Endothelial cell of umbilical vein (primary cell): Measurements from ENCODE around the gene MED4. TPM values are rescaled to one million over a fixed set of nuclear protein-coding genes. Genes with fewer than 3 reads are reported as not detected.

Experiments
- BruUV-seq: library from RNA; stranded (reverse); fragments of 400-500 nt; replicated peaks from 2 replicates; lab custom pipeline; 2021; lab: Mats Ljungman, UMichigan
- CTCF ChIA-PET: fragments of 300-600, 350-600 bp; sonication (Branson Sonifier 250); formaldehyde crosslinking; loops from one replicate; lab custom pipeline; 2021; ENCODE audit warnings: antibody characterized with exemption, inconsistent platforms; lab: Charles Lee
- POLR2A ChIA-PET: fragments of 300-600, 350-600 bp; sonication (Branson Sonifier 250); formaldehyde crosslinking; loops from one replicate; lab custom pipeline; 2021; ENCODE audit warnings: antibody characterized with exemption, inconsistent platforms; lab: Charles Lee
- DNase-seq: peaks from one replicate; pipeline ENCODE4 v3.0.0-alpha.2; 2011; ENCODE audit warnings: low read depth, low spot score
- FAIRE-seq: peaks from 2 replicates; lab custom pipeline; 2011; peaks lifted over from hg19 to GRCh38; lab: Jason Lieb, UNC
- H2AFZ ChIP-seq: 2 replicates; pipeline ENCODE4 v1.6.0; 2012; ENCODE audit warnings: low read depth, low read length, control low read depth, inconsistent platforms
- H3K27ac ChIP-seq: 2 replicates; pipeline ENCODE4 v1.5.1; 2011; ENCODE audit warnings: low read depth, mild to moderate bottlenecking, control low read depth, low read length, moderate library complexity; ENCODE audit not compliant: insufficient read depth
- H3K27me3 ChIP-seq, 2 experiments: 2 replicates each; pipeline versions ENCODE4 v1.6.0 to v1.6.1; 2011; ENCODE audit warnings: low read length in 2 of 2, mixed read lengths in 1 of 2; ENCODE audit not compliant: control insufficient read depth in 2 of 2, insufficient read depth in 2 of 2
- H3K36me3 ChIP-seq, 2 experiments: 2 replicates in 1 of 2; 3 replicates in 1 of 2; pipeline ENCODE4 v1.5.1; 2011; ENCODE audit warnings: low read length in 2 of 2, mild to moderate bottlenecking in 1 of 2, moderate library complexity in 1 of 2; ENCODE audit not compliant: control insufficient read depth in 2 of 2, insufficient read depth in 2 of 2; ENCODE audit errors: extremely low read depth in 1 of 2
- H3K4me1 ChIP-seq: 3 replicates; pipeline ENCODE4 v1.5.1; 2011; ENCODE audit warnings: mild to moderate bottlenecking, low read length; ENCODE audit not compliant: control insufficient read depth, insufficient read depth; ENCODE audit errors: extremely low read depth
- H3K4me2 ChIP-seq: 2 replicates; pipeline ENCODE4 v1.6.1; 2011; ENCODE audit warnings: low read length, control low read depth, mixed read lengths; ENCODE audit not compliant: insufficient read depth
- H3K4me3 ChIP-seq, 3 experiments: fragments of 200-600 bp in 1 of 3; sonication (generic), shearing (Covaris generic) in 1 of 3; replicated peaks in 1 of 3; 2 replicates each; pipeline ENCODE4 v1.5.1; 2011 to 2016; ENCODE audit warnings: control low read depth in 3 of 3, low read length in 3 of 3, mild to moderate bottlenecking in 2 of 3, inconsistent platforms in 1 of 3, low read depth in 1 of 3, moderate library complexity in 1 of 3; ENCODE audit not compliant: insufficient read depth in 1 of 3
- H3K79me2 ChIP-seq: 2 replicates; pipeline ENCODE4 v1.6.0; 2012; ENCODE audit warnings: low read length, inconsistent platforms; ENCODE audit not compliant: control insufficient read depth, insufficient read depth
- H3K9ac ChIP-seq: replicated peaks from 2 replicates; pipeline ENCODE3; 2011; ENCODE audit warnings: low read length, control low read depth; ENCODE audit not compliant: insufficient read depth; ENCODE audit errors: extremely low read depth
- H3K9me1 ChIP-seq: replicated peaks from 3 replicates; pipeline ENCODE4 v1.6.0; 2011; ENCODE audit warnings: mild to moderate bottlenecking, low read length; ENCODE audit not compliant: control insufficient read depth, insufficient read depth; ENCODE audit errors: extremely low read depth
- H3K9me3 ChIP-seq: replicated peaks from 2 replicates; pipeline ENCODE4 v1.5.1; 2012; ENCODE audit warnings: low read length, inconsistent platforms; ENCODE audit not compliant: control insufficient read depth, insufficient read depth
- H4K20me1 ChIP-seq: replicated peaks from 2 replicates; pipeline ENCODE3; 2011; ENCODE audit warnings: mild to moderate bottlenecking, low read length; ENCODE audit not compliant: control insufficient read depth, insufficient read depth; ENCODE audit errors: extremely low read depth
- CTCF ChIP-seq, 2 donors: IDR thresholded peaks; 1 replicate in 1 of 2; 2 replicates in 1 of 2; pipeline ENCODE4 v1.5.1; 2011; ENCODE audit warnings: low read length in 2 of 2, mild to moderate bottlenecking in 2 of 2, moderate library complexity in 2 of 2, control low read depth in 1 of 2, inconsistent platforms in 1 of 2, low read depth in 1 of 2; ENCODE audit not compliant: insufficient read depth in 1 of 2; ENCODE audit errors: extremely low read depth in 1 of 2
- EZH2 ChIP-seq: IDR thresholded peaks from 2 replicates; pipeline ENCODE4 v1.6.1; 2012; ENCODE audit warnings: borderline replicate concordance, low read depth, mild to moderate bottlenecking, moderate library complexity, low read length, inconsistent platforms; ENCODE audit not compliant: severe bottlenecking
- FOS ChIP-seq: IDR thresholded peaks from 2 replicates; pipeline ENCODE4 v1.6.1; 2011; ENCODE audit warnings: mild to moderate bottlenecking, low read length, moderate library complexity, borderline replicate concordance; ENCODE audit not compliant: insufficient read depth
- GATA2 ChIP-seq: IDR thresholded peaks from 2 replicates; pipeline ENCODE4 v1.7.0; 2011; ENCODE audit warnings: low read depth, mild to moderate bottlenecking, moderate library complexity, mixed read lengths, low read length; ENCODE audit not compliant: insufficient read length, insufficient read depth
- JUN ChIP-seq: IDR thresholded peaks from 2 replicates; pipeline ENCODE4 v1.6.1; 2011; ENCODE audit warnings: borderline replicate concordance, low read depth; ENCODE audit not compliant: insufficient read length, insufficient read depth
- MAX ChIP-seq: IDR thresholded peaks from 2 replicates; pipeline ENCODE4 v1.6.1; 2011; ENCODE audit not compliant: insufficient read depth, insufficient read length
- MYC ChIP-seq: IDR thresholded peaks from one replicate; pipeline ENCODE4 v1.6.1; 2011; ENCODE audit warnings: mild to moderate bottlenecking, low read depth, low read length
- POLR2A ChIP-seq: IDR thresholded peaks from 2 replicates; pipeline ENCODE4 v1.6.1; 2012; ENCODE audit warnings: low read depth, mild to moderate bottlenecking, control low read depth, low read length
- POLR2AphosphoS5 ChIP-seq: IDR thresholded peaks from 2 replicates; pipeline ENCODE4 v1.6.1; 2012; ENCODE audit warnings: low read depth, mild to moderate bottlenecking, control low read depth, low read length, moderate library complexity; ENCODE audit not compliant: insufficient read depth
- dilution Hi-C: fragments of 300-500 bp; cut with MboI; formaldehyde crosslinking; loops from one replicate; pipeline ENCODE4 v1.15.0; 2019; ENCODE audit warnings: low sequenced_read_pairs; ENCODE audit not compliant: extremely low pct_ligation_motif_present
- intact Hi-C: fragments of 100-400 bp; cut with micrococcal nuclease; formaldehyde crosslinking; loops from one replicate; pipeline ENCODE4 v1.10.0; 2022
- polyA plus RNA-seq, 4 experiments: library from polyadenylated mRNA; depleted of rRNA in 3 of 4; stranded (reverse) in 3 of 4; unstranded in 1 of 4; fragments of >200 nt; gene quantifications; 2 replicates each; pipeline versions ENCODE4 v1.2.1 to v1.2.3, GENCODE V29; 2011 to 2012; ENCODE audit warnings: missing spikeins in 1 of 4
- total RNA-seq: library from RNA; stranded (reverse); gene quantifications from 2 replicates; pipeline ENCODE4 v1.2.3, GENCODE V29; 2021

Gene MED4
- total and polyA plus RNA-seq, 2 donors (not counting 3 experiments of a cell fraction or from before 2014, with no cell fraction given): 21.9 to 43.3 TPM

GRCh38 chr13:48055712-48056111 is 39.2 kb downstream of the MED4 start:
- intact Hi-C loops: no loop called here
- H3K36me3 ChIP-seq: peaks cover 3 to 6% of the 10 kb centered on the region in 2 experiments
- no peak for FAIRE-seq
- H3K9me1 ChIP-seq: no peaks in the 10 kb centered on the region
- no peak for TF ChIP-seq FOS
- TF ChIP-seq EZH2: no peak
- no peak for TF ChIP-seq GATA2
- TF ChIP-seq JUN: no peak
- TF ChIP-seq POLR2AphosphoS5: no peak
- TF ChIP-seq MAX: no peak
- TF ChIP-seq MYC: no peak
- TF ChIP-seq POLR2A: no peak
- no peak for TF ChIP-seq CTCF (IDR thresholded peaks at IDR 0.05; ENCODE audit: extremely low read depth in 1 of 2, insufficient read depth in 1 of 2, low read depth in 1 of 2, low read length in 2 of 2)
- H2AFZ ChIP-seq: no peak overlapping the region
- H3K4me1 ChIP-seq: no peaks in the 10 kb centered on the region
- no peaks in the 10 kb centered on the region for H3K27me3 ChIP-seq
- POLR2A ChIA-PET: no interaction called here
- H3K9ac ChIP-seq: no peak overlapping the region
- H4K20me1 ChIP-seq: no peaks in the 10 kb centered on the region
- BruUV-seq: no TSS peak
- no peak overlapping the region for H3K27ac ChIP-seq
- CTCF ChIA-PET: no interaction called here
- no peaks in the 10 kb centered on the region for H3K9me3 ChIP-seq
- H3K79me2 ChIP-seq: no peaks in the 10 kb centered on the region
- dilution Hi-C loops: no loop called here
- no peak overlapping the region for H3K4me2 ChIP-seq
- DNase-seq: no peak
- H3K4me3 ChIP-seq: no peak overlapping the region
